ENCODE results near the gene AWAT1.
"Not testable (repeated sequence)": the region's sequence is repeated elsewhere in the genome, so short reads cannot be mapped to it uniquely, and the experiment has no call there.

AWAT1 gene

GRCh38 chrX:70234355-70234754, at the start of gene AWAT1:
TSS of gene AWAT1 (plus strand) at chrX:70234655. CDS start at chrX:70234696, 41 bp downstream.
- DNase-seq (ENCODE audit: low spot score) = no peak

DNA sequence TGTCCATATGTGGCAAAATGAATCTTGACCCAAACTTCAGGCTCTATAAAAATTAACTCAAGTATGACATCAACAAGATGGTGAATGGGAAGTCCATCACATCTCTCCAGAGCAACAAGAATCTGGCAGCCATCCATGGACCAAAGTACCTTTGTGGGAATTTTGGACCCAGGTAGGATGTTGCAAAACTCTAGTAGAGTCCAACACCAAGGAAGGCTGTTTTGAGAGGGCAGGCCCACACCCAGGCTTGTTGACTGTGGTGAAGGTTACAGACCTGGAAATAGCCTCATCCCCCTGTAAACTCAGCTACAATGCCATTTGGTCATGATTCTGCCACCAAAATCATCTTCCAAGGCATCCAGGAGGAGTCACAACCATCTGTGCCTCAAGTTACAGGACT, 44.2 kb upstream of the AWAT1 start:
- no peak for DNase-seq (ENCODE audit: low spot score)

- peak; percentile 48 for DNase-seq (ENCODE audit: low spot score)
Measured at GRCh38 chrX:70196961-70197720, 37.3 kb upstream of the AWAT1 start.

DNA sequence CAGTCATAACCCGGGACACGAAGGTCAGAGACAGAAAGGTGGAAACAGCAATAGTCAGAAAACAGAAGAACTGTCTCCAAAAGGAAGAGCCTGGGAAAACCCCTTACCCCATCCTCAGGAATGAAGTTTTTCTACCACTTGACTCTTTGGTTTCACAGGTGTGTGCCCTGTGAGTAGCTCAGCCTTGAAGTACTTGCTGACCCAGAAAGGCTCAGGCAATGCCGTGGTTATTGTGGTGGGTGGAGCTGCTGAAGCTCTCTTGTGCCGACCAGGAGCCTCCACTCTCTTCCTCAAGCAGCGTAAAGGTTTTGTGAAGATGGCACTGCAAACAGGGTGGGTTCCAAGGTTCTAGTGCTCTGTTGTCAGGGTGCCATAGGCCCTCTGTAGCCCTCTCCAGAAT, 32.7 kb upstream of the AWAT1 start:
- no peak for DNase-seq (ENCODE audit: low spot score)

- DNase-seq (ENCODE audit: low spot score) = no peak
Measured at GRCh38 chrX:70208479-70208878, 26.0 kb upstream of the AWAT1 start.

DNA sequence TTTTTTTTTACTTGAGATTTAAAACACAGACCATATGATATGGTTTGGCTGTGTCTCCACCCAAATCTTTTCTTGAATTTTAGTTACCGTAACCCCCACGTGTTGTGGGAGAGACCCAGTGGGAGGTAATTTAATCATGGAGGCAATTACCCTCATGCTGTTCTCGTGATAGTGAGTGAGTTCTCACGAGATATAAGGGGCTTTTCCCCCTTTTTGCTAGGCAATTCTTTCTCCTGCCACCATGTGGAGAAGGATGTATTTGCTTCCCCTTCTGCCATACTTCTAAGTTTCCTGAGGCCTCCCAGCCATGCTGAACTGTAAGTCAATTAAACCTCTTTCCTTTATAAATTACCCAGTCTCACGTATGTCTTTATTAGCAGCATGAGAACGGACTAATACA, 24.9 kb upstream of the AWAT1 start:
- not testable (repeated sequence) for DNase-seq (ENCODE audit: low spot score)

- DNase-seq (ENCODE audit: low spot score) = peak; percentile 32
Measured at GRCh38 chrX:70219938-70220764, 14.3 kb upstream of the AWAT1 start.

GRCh38 chrX:70226048-70226447, 8.4 kb upstream of the AWAT1 start:
- no peak for DNase-seq (ENCODE audit: low spot score)

DNA sequence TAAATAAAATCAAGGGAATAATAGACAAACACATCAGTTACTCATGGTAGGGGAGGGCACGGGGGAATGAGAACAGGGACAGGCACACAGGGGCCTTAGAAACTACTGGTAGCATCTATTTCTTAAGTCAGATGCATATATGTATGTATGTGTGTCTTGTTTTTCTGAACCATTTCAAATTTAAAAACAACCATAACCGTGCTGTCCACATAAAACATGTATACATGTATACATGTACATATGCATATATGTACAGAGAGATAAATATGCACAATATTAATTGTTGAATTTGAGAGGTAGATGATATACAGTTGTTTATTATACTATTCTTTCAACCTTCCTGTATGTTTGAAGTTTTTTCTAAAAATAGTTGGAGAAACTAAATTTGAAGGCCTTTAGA, 7.8 kb upstream of the AWAT1 start:
- DNase-seq (ENCODE audit: low spot score) = no peak

DNA sequence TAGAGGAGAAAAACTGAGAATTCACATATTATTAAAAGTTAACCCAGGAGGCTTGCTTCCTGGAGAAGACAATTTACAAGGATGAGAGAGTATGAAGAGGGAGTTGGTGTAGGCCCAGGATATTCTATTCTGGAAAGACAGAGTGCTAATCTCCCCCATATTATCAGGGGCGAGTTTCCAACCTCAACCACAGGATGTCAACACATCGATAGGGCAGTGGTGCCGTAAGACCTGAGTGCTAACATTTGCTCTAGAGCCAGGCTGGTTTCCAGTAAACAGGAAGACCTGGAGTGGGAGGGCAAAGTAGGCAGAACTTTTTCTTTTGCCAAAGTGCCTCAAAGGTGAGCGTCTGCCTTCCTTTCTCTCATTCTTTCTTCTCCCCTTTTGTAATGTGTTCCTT, 2.8 kb upstream of the AWAT1 start:
- DNase-seq (ENCODE audit: low spot score) = no peak

- no peak for DNase-seq (ENCODE audit: low spot score)
Measured at GRCh38 chrX:70240751-70241150, 6.3 kb downstream of the AWAT1 start.

GRCh38 chrX:70241501-70241900, 7.0 kb downstream of the AWAT1 start:
- DNase-seq (ENCODE audit: low spot score) = no peak

- not testable (repeated sequence) for DNase-seq (ENCODE audit: low spot score)
Measured at GRCh38 chrX:70243601-70244000, 9.1 kb downstream of the AWAT1 start.

DNA sequence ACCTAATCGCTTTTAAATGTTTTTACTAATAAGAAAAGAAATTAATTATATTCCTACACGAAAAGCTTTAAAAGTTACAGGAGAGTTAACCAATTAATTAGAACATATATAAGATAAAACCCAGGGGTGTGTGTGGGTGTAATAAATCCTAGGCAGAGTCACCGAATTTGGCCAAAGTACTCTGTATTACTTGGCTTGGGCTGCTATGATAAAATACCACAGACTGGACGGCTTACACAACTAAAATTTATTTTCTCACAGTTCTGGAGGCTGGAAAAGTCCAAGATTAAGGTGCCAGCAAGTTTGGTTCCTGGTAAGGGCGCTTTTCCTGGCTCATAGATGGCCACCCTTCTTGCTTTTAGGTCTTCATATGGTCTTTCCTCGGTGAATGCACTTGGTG, 10.4 kb downstream of the AWAT1 start:
- DNase-seq (ENCODE audit: low spot score) = no peak

GRCh38 chrX:70247252-70247651, 12.8 kb downstream of the AWAT1 start:
- DNase-seq (ENCODE audit: low spot score) = no peak

GRCh38 chrX:70252491-70252890, 18.0 kb downstream of the AWAT1 start:
- no peak for DNase-seq (ENCODE audit: low spot score)

DNA sequence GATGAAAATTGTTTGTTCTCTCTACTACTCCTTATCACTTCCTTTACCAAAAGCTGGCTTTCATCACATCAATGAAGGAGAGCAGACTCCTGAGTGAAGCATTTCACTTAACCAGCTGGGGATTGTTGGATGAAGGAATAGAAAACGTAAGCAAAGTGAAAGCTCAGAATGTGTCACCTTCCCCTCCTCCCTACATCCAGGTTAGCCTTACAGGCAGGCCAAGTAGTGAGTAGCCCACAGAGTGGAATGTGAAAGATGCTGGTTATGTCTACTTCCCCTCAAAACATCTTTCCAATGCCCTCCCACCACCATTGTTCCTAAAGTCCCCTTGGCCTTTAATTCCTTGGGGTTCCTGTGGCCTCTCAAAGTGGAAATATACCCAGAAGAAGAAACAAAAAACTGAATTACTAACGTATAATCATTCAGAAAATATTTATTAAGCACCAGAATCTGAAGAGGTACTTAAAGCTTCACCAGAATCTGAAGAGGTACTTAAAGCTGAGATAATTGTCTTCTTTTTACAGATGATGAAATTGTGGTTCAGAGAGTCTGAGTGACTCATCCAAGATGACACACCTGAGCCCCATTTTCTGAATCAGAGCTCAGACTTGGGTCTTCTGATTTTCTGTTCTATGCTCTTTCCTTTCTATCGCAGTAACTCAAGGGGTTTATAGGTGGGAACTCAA, 19.1 kb downstream of the AWAT1 start:
- DNase-seq (ENCODE audit: low spot score) = peak; percentile 5

DNA sequence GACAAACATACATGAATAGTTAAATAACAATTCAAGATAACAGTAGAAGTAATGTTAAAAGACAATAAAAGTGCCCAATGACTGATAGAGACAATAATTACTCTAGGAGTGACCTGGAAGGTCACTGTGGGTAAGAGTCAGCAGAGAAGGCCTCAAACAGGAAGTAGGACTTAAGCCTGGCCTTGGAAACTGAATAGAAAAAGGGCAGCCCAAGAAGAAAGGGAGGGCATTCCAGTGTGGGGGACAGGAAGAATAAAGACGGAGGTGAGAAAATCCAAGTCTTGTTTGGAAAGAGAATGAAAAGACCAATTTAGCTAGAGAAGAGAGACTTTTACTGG, 19.6 kb downstream of the AWAT1 start:
- peak; percentile 9 for DNase-seq (ENCODE audit: low spot score)

DNA sequence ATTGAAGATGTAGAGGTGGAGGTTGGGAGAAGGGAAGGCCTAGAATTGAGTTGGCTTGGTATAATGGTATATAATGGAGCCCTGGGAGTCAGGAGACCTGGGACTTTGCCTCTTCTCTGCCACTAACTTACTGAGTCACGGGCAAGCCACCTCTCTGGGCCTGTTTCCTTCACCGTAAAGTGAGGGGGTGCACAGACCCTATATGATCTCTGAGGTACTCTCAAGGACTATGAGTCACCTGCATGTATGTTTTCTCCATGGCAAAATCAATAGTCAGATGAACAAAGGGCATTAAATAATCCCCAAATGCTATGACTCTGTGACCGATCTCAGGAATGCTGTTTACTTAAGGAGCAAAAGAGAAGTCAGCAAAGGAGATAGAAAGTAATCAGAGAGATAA, 20.5 kb downstream of the AWAT1 start:
- DNase-seq (ENCODE audit: low spot score) = no peak

DNA sequence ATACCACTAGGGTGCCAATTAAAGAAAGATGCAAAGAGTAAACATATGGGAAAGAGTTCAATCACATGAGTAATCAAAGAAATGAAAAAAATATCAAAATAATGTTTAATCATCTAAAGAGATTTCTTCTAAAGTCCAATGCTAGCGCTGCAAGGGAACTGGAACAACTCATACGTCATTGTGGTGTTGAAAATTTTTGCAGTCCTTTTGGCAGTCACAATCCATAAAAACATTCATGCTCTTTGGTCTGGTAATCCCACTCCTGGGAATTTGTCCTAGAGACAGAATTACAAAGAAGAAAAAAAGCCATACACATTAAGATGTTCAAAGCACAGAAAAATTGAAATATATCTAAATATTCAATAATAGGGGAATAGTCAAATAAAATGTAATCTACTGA, 21.0 kb downstream of the AWAT1 start:
- no peak for DNase-seq (ENCODE audit: low spot score)

- DNase-seq (ENCODE audit: low spot score) = no peak
Measured at GRCh38 chrX:70257423-70258288, 23.2 kb downstream of the AWAT1 start.

DNA sequence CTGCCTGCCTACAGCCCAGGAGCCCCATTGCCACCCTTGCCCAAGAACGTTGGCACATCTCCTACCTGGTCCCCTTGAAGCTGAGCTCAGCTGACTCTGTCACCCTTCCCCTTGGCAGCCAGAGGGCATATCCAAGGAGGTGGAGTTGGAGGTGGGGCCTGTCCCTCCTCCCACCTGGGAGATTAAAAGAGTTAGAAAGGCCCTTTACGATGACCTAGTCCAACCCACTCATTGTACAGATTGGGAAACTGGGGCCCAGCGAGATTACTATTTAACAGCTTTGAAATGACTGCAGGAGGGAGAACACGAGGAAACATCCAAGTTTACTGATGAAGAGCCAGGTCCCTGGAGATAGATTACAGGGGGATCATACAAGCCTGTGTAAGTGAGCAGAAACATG, 25.6 kb downstream of the AWAT1 start, which contains the start of gene P2RY4:
TSS of gene P2RY4 (minus strand) at position 101 of the 400 bp plus-strand sequence. CDS start 580 bp downstream, outside the sequence.
- no peak for DNase-seq (ENCODE audit: low spot score)
